OCI-LY3 (cell line): Measurements from ENCODE around the gene PHF20.

Experiments
- H2AFZ ChIP-seq: fragments of 200-600, 300-600 bp; shearing (Covaris generic); 2 replicates; pipeline ENCODE4 v1.6.0; 2014; ENCODE audit warnings: antibody characterized with exemption, low read depth, low read length
- H3K27ac ChIP-seq: fragments of 200-600, 300-600 bp; sonication (generic); 2 replicates; pipeline ENCODE4 v1.5.1; 2014; ENCODE audit warnings: mild to moderate bottlenecking, low read length, moderate library complexity, mixed read lengths
- H3K27me3 ChIP-seq: fragments of 200-600, 300-600 bp; sonication (generic); 2 replicates; pipeline ENCODE4 v1.6.1; 2014; ENCODE audit warnings: low read depth, low read length, mixed read lengths
- H3K36me3 ChIP-seq: fragments of 200-600, 300-600 bp; sonication (generic); replicated peaks from 2 replicates; pipeline ENCODE3; 2014; ENCODE audit warnings: low read depth, low read length, mixed read lengths
- H3K4me1 ChIP-seq: fragments of 300-600, 200-600 bp; sonication (generic); 2 replicates; pipeline ENCODE4 v1.6.1; 2014; ENCODE audit warnings: low read length, mixed read lengths
- H3K4me2 ChIP-seq: fragments of 200-600, 300-600 bp; sonication (generic); 2 replicates; pipeline ENCODE4 v1.6.1; 2014; ENCODE audit warnings: low read length, mixed read lengths
- H3K4me3 ChIP-seq: fragments of 300-600, 200-600 bp; sonication (generic); 2 replicates; pipeline ENCODE4 v1.5.1; 2014; ENCODE audit warnings: antibody characterized with exemption, mild to moderate bottlenecking, low read length, moderate library complexity
- H3K79me2 ChIP-seq: fragments of 300-600, 200-600 bp; shearing (Covaris generic); 2 replicates; pipeline ENCODE4 v1.6.1; 2014; ENCODE audit warnings: mild to moderate bottlenecking, low read length, mixed read lengths
- H3K9ac ChIP-seq: fragments of 300-600, 200-600 bp; shearing (Covaris generic); 2 replicates; pipeline ENCODE4 v1.6.0; 2014; ENCODE audit warnings: mild to moderate bottlenecking, low read length, moderate library complexity
- H3K9me3 ChIP-seq: fragments of 200-600, 300-600 bp; shearing (Covaris generic); 2 replicates; pipeline ENCODE4 v1.6.1; 2014; ENCODE audit warnings: low read length, mixed read lengths; ENCODE audit not compliant: insufficient read depth
- H4K20me1 ChIP-seq: fragments of 200-600, 300-600 bp; sonication (generic); 2 replicates; pipeline ENCODE4 v1.6.1; 2016; ENCODE audit warnings: low read length, mixed read lengths; ENCODE audit not compliant: insufficient read depth
- EZH2phosphoT487 ChIP-seq: fragments of 200-600 bp; shearing (Covaris generic); IDR thresholded peaks from 2 replicates; pipeline ENCODE4 v1.6.1; 2018; ENCODE audit warnings: antibody characterized with exemption, mixed run types, low read depth
- TF ChIP-seq, protein P1 (sequence below): fragments of 200-600, 300-600 bp; sonication (generic); IDR thresholded peaks from 2 replicates; pipeline ENCODE4 v1.5.1; 2014; ENCODE audit warnings: antibody characterized with exemption, low read length, low read depth

The PHF20 gene

DNA sequence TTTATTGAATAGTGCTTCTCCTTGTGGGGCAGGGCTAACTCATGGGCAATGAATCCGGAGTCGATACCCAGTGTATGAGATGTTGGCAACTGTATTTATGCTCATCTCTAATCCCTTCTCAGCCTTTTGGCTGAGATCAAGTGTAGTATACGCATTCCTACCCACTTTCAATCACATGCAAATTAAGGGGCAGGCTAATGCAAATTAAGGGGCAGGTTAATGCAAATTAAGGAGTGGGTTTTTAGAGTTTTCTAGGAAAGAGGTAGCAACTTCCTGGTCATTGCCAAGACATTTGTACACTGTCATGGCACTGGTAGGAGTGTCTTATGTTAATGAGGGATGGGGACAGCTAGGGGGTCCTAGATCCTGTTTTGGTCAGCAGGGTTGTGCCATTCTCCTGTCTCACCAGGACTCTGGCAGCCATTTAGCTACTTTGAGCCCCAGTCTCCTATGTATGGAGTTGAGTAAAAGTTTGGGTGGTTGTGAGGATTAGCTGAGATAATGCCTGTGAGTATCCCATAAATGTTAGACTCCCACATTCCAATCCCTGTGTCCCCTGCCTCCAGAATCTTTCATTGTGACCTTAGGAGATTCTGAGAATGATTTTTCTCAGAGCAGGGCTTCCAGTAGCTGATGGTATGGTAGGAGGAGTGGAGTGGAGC is 196.3 kb downstream of the PHF20 start, which contains the start of gene CNBD2:
Gene CNBD2 (plus strand): TSS at position 612 of the 662 bp plus-strand sequence. CDS start 173 bp downstream, outside the sequence.
- TF ChIP-seq, protein P1, sequence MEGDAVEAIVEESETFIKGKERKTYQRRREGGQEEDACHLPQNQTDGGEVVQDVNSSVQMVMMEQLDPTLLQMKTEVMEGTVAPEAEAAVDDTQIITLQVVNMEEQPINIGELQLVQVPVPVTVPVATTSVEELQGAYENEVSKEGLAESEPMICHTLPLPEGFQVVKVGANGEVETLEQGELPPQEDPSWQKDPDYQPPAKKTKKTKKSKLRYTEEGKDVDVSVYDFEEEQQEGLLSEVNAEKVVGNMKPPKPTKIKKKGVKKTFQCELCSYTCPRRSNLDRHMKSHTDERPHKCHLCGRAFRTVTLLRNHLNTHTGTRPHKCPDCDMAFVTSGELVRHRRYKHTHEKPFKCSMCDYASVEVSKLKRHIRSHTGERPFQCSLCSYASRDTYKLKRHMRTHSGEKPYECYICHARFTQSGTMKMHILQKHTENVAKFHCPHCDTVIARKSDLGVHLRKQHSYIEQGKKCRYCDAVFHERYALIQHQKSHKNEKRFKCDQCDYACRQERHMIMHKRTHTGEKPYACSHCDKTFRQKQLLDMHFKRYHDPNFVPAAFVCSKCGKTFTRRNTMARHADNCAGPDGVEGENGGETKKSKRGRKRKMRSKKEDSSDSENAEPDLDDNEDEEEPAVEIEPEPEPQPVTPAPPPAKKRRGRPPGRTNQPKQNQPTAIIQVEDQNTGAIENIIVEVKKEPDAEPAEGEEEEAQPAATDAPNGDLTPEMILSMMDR = no peak
- no peaks in the 10 kb centered on the region for H3K36me3 ChIP-seq
- no peaks in the 10 kb centered on the region for H4K20me1 ChIP-seq
- H3K79me2 ChIP-seq = no peaks in the 10 kb centered on the region
- no peaks in the 10 kb centered on the region for H3K9me3 ChIP-seq
- no peak within 1 kb of the TSS for H3K4me3 ChIP-seq
- no peak within 1 kb of the TSS for H2AFZ ChIP-seq
- peaks cover 11% of the 10 kb centered on the region for H3K4me1 ChIP-seq
- 0 out of 2 replicates have a peak, but pooled peaks cover 5% of the 10 kb centered on the region for H3K27me3 ChIP-seq
- H3K27ac ChIP-seq = no peak within 1 kb of the TSS
- H3K4me2 ChIP-seq = no peak within 1 kb of the TSS
- no peak within 1 kb of the TSS for H3K9ac ChIP-seq

DNA sequence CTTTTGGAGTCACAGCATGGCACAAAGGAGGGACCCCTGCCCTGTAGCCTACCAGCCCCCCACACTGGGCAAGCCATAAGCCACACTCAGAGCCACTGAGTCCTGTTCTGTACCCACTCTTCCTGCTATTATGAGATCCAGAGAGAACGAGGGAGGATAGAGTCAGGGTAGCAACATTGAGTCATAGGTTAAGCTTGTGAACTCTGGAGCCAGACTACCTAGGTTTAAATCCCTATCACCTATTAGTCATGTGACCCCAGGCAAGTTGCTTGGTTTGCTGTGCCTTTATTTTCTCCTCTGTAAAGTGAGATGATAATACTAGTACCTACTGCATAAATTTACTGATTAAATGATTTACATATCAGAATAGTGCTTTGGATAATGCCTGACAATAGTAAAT is 197.1 kb downstream of the PHF20 start:
- no peaks in the 10 kb centered on the region for H3K79me2 ChIP-seq
- H3K4me2 ChIP-seq = no peak overlapping the region
- H3K27ac ChIP-seq = no peak overlapping the region

DNA sequence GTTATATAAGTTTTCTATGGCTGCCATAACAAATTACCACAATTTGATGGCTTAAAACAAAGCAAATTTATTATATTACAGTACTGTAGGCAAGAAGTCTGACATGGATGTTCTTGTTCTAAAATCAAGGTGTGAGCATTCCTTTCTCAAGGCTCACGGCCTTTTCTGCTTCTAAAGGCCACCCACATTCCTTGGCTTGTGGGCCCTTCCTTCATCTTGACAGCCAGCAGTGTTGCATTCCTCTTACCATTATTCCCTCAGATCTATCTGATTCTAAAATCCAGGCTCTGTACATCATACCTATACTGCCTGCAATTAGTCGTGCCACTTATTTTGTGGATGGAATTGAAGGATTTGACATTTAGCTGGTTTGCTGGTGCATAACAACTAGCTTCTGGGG is 200.2 kb downstream of the PHF20 start:
- TF ChIP-seq, protein P1 = no peak
- no peak for TF ChIP-seq EZH2phosphoT487
- Histone ChIP-seq H3K9ac (no peak overlapping the region), H3K79me2 (no peaks in the 10 kb centered on the region), H3K36me3 (no peaks in the 10 kb centered on the region), H4K20me1 (no peaks in the 10 kb centered on the region), H3K27ac (no peak overlapping the region), H2AFZ (no peak overlapping the region), H3K27me3 (0 out of 2 replicates have a peak, but pooled peaks cover 5% of the 10 kb centered on the region), H3K4me1 (no peaks in the 10 kb centered on the region), H3K4me3 (no peak overlapping the region), H3K9me3 (no peaks in the 10 kb centered on the region), H3K4me2 (no peak overlapping the region)

More for the DNA sequence above, 197.1 kb downstream of the PHF20 start:
- Histone ChIP-seq H2AFZ (no peak overlapping the region), H3K36me3 (no peaks in the 10 kb centered on the region), H3K4me1 (peaks cover 11% of the 10 kb centered on the region), H4K20me1 (no peaks in the 10 kb centered on the region), H3K27me3 (0 out of 2 replicates have a peak, but pooled peaks cover 5% of the 10 kb centered on the region), H3K9me3 (no peaks in the 10 kb centered on the region), H3K9ac (no peak overlapping the region), H3K4me3 (no peak overlapping the region)
- TF ChIP-seq EZH2phosphoT487 = no peak
- TF ChIP-seq, protein P1 = no peak

DNA sequence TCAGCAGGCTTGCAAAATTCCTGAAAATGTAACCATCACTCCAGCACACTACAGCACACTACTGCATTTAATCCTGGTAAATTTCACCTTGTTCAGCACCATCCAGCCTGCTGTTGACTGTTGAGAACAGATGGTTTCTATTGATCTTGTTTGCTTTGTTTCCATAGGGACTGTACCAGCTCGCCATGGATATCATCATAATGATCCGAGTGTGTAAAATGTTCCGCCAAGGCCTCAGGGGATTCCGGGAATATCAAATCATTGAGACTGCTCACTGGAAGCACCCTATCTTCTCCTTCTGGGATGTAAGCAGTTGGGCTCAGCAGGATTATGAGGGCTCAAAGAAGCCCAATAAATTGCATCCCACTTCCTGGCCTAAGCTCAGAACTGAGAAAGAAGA is 200.6 kb downstream of the PHF20 start:
- no peak overlapping the region for H3K9ac ChIP-seq
- H3K4me2 ChIP-seq = no peak overlapping the region
- H3K27ac ChIP-seq = no peak overlapping the region
- no peak for TF ChIP-seq EZH2phosphoT487
- TF ChIP-seq, protein P1 = no peak
- no peaks in the 10 kb centered on the region for H3K4me1 ChIP-seq
- no peaks in the 10 kb centered on the region for H3K79me2 ChIP-seq
- H4K20me1 ChIP-seq = no peaks in the 10 kb centered on the region
- no peak overlapping the region for H3K4me3 ChIP-seq
- no peaks in the 10 kb centered on the region for H3K36me3 ChIP-seq
- no peaks in the 10 kb centered on the region for H3K9me3 ChIP-seq
- no peak overlapping the region for H2AFZ ChIP-seq
- 0 out of 2 replicates have a peak, but pooled peaks cover 5% of the 10 kb centered on the region for H3K27me3 ChIP-seq
